Right lobe of liver (tissue), 4 donors: ENCODE measurements around the gene KRT13.

Experiments
- POLR2A ChIP-seq: fragments of 450-650 bp; IDR thresholded peaks from one replicate; pipeline ENCODE4 v1.6.1; 2017; ENCODE audit warnings: antibody characterized with exemption, mild to moderate bottlenecking
- TF ChIP-seq, protein P1 (sequence below), 4 donors: fragments of 200-600 bp in 3 of 4; fragments of 450-650 bp in 1 of 4; IDR thresholded peaks; one replicate each; pipeline versions ENCODE4 v1.5.1 to v1.8.0; 2016 to 2022; ENCODE audit warnings: antibody characterized with exemption in 4 of 4, mild to moderate bottlenecking in 2 of 4
- donor health status: DM: no; HTN: no; CAD: no.
- donor health status: DM: no; HTN: no; CAD: no.
- donor health status: DM: no; HTN: yes; CAD: no.

DNA sequence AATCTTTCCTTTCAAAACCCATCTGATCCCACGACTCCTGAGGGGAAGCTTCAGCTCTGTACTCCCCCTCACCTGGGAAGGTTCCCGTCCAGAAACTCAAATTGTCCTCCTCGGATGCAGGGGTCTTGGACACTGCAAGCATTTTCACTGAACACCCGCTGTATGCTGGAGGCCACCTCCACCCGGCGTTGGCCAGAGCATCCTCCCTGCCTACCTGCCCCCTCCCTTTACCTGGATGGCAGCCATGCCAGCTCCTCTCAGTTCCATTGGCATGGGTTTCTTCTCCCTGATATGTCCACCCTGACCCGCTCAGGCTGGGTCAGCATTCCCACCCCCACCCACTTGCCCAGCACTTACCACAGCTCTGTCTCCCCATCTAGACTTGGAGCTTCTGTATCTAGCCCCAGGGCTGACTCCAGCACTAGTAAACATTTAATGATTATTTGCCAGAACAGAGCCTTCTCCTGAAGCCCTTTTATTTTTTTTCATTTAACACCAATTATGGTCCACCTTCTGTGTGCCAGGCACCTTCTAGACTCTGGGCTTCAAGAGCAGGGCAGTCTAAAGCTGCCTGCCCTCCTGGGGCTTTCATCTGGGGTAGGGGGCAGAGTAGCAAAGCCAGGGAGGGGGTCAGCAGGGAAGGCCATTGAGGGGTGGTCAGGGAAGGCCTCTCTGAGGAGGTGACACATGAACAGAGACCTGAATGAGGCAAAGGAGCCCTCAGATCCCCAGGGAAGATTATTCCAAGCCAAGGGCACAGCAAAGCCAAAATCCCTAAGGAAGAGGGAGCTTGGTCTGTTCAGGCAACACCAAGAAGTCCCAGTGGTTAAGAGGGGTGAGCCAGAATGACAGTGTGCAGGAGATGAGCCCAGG lies 31.6 kb upstream of the KRT13 start:
- TF ChIP-seq POLR2A = no peak
- TF ChIP-seq, protein P1, sequence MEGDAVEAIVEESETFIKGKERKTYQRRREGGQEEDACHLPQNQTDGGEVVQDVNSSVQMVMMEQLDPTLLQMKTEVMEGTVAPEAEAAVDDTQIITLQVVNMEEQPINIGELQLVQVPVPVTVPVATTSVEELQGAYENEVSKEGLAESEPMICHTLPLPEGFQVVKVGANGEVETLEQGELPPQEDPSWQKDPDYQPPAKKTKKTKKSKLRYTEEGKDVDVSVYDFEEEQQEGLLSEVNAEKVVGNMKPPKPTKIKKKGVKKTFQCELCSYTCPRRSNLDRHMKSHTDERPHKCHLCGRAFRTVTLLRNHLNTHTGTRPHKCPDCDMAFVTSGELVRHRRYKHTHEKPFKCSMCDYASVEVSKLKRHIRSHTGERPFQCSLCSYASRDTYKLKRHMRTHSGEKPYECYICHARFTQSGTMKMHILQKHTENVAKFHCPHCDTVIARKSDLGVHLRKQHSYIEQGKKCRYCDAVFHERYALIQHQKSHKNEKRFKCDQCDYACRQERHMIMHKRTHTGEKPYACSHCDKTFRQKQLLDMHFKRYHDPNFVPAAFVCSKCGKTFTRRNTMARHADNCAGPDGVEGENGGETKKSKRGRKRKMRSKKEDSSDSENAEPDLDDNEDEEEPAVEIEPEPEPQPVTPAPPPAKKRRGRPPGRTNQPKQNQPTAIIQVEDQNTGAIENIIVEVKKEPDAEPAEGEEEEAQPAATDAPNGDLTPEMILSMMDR (IDR thresholded peaks at IDR 0.05) = no peak
